Umbilical cord (tissue), 2 donors: ENCODE results near the gene WDTC1. TPM values are rescaled to one million over a fixed set of nuclear protein-coding genes. Genes with fewer than 3 reads are reported as not detected.

Source experiments
- DNase-seq: peaks from one replicate; pipeline ENCODE4 v3.0.0-alpha.2; 2015; ENCODE audit warnings: low spot score
- total RNA-seq: library from RNA; depleted of rRNA; stranded (reverse); fragments of >200 nt; gene quantifications from one replicate; pipeline ENCODE4 v1.2.3, GENCODE V29; 2014; ENCODE audit warnings: low replicate concordance; ENCODE audit not compliant: insufficient read depth

The WDTC1 gene
- total RNA-seq, 1 donor from 2014 or later = 12.8 TPM

DNA sequence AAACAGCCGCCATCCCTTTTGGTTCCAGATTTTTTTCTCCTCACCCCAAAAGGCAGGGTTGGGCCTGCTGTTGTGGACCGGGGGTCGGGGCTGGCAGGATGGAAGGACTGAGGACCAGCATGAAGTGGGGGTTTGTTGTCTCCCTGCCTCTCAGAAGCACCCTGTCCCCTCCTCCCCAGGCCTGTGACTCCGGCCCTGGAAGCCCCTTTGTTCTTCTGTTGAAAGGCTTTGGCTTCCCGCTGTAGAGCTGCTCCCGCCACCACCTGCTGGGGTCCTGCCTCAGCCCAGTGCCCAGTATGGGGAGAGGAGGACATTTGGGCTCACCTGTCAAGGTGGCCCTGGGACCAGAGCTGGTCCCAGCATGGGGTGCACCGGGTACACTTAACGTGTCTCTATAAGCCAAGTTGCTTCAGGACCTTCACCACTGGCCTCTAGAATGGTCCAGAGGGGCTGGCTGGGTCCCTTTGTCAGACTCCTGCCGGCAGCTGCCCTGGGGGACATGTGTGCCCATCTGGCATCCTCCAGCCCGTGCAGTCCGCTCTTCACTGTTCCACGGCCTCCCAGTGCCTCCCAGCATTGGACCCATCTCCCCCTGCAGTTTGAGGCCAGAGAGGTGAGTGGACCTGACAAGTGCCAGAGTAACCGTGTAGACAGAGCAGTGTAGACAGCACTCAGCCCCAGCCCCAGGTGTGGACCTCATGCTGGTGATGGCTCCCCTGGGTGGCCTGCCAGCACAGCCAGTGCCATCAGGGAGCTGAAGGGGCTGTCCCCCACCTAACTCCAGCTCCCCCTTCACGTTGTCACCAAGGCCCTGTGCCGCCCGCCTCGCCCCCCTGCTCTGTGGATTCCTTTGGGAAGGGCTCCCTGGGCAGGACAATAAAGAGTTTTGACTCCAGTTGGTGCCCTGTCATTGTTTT, 101.3 kb downstream of the WDTC1 start:
- no peak for DNase-seq

GRCh38 chr1:27336756-27337155, 102.3 kb downstream of the WDTC1 start:
- DNase-seq = no peak

GRCh38 chr1:27338751-27339150, 104.3 kb downstream of the WDTC1 start:
- DNase-seq = no peak

DNA sequence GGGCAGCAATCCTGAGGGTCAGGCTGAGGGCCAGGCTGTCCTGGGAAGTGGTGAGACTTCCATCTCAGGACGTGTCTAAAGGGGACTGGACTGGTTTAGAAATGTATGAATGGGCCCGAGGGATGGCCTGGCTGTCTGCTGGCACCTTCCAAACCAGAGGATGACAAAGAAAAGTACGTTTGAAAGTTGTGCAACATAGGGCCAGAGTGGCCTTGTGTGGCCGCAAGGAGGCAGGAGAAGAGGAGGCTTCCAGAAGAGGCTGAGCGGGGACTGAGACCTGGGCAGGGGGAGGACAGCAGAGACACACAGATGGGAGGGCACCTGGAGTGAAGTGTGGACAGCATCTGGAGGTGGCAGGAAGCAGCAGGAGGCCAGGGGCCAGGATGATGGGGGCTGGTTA, 104.8 kb downstream of the WDTC1 start:
- no peak for DNase-seq

DNA sequence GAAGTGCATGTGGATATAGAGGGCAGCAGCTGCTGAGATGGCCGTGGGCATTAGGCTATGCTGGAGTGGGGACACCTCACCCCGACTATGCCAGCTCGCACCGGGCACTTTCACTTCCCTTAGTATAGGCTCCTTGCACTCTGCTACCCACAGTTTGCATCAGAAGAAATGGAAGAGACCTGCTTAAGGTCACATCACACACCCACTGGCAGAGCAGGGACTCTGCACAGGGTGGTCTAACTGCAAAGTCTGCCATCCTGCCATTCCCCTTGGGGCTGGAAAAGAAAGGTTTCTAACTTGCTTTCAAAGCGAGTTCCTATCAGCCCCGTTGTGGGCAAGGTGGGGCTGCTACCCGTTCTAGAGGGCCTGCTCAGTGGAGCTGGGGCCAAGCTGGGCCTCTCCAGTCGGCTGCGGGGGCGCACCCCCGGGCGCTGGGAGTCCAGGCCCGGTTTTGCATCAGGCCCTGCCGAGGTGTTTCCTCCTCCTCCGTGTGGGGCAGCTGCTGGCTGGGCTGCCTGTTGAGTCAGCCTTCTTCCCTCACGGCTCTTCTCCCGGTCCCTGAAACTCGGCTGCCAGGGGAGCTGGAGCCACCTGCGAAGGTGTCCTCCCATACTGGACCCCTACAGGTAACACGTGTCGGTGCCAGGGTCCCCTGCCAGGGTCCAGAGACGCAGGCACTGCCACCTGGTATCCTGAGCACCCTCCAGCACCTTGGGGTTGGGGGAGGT, 107.3 kb downstream of the WDTC1 start, which contains the start of gene SYTL1:
SYTL1 (plus strand) TSS at position 498 of the 728 bp plus-strand sequence. CDS start 3,313 bp downstream, outside the sequence.
- DNase-seq = peak; percentile 76

- DNase-seq = no peak
These were observed 108.0 kb downstream of the WDTC1 start for GRCh38 chr1:27342391-27342777.

- DNase-seq = peak; percentile 58
These were observed 108.6 kb downstream of the WDTC1 start for GRCh38 chr1:27342778-27343638.

DNA sequence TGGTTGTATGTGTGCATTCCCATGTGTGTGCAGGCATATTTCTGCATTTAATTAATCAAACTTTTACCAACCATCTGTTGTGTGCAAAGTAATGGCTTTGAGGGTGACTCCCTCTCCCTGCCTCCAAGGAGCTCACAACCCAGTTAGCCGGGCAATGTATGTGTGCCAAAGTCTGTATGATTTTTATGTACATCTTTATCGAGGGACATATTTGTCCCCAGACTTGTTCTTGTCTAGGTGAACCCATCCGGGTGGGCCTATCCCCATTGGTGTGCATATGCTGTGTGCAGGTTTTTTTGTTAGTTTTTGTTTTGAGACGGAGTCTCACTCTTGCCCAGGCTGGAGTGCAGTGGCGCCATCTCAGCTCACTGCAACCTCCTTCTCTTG, 109.2 kb downstream of the WDTC1 start:
- DNase-seq = no peak

DNA sequence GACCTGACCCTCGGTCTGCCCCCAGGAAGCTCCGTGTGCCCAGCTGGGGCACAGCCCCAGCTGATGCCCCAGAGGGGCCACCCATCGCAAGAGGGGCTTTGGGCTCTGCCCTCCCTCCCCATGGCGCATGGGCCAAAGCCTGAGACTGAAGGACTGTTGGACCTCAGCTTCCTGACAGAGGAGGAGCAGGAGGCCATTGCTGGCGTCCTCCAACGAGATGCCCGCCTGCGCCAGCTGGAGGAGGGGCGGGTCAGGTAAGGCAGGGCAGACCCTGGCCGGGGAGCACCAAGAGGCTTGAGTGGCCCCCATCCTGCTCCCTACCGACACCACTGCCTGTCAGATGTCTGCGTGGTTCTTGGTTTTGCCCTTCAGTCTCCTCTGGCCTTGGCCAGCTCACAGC, 110.8 kb downstream of the WDTC1 start:
- DNase-seq = no peak

DNA sequence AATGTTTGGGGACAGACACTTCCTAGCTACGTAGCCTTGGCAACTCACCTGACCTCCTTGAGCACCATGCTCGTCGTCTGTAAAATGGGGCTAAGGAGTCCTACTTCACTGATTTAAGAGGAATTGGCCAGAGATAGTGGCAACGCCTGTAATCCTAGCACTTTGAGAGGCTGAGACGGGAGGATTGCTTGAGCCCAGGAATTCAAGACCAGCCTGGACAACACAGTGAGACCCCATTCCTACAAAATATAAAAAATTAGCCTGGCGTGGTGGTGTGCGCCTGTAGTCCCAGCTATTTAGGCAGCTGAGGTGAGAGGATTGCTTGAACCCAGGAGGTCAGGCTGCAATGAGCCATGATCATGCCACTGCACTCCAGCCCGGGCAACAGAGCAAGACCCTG, 111.9 kb downstream of the WDTC1 start:
- DNase-seq = no peak

- no peak for DNase-seq
These were observed 112.7 kb downstream of the WDTC1 start for GRCh38 chr1:27346991-27347624.

DNA sequence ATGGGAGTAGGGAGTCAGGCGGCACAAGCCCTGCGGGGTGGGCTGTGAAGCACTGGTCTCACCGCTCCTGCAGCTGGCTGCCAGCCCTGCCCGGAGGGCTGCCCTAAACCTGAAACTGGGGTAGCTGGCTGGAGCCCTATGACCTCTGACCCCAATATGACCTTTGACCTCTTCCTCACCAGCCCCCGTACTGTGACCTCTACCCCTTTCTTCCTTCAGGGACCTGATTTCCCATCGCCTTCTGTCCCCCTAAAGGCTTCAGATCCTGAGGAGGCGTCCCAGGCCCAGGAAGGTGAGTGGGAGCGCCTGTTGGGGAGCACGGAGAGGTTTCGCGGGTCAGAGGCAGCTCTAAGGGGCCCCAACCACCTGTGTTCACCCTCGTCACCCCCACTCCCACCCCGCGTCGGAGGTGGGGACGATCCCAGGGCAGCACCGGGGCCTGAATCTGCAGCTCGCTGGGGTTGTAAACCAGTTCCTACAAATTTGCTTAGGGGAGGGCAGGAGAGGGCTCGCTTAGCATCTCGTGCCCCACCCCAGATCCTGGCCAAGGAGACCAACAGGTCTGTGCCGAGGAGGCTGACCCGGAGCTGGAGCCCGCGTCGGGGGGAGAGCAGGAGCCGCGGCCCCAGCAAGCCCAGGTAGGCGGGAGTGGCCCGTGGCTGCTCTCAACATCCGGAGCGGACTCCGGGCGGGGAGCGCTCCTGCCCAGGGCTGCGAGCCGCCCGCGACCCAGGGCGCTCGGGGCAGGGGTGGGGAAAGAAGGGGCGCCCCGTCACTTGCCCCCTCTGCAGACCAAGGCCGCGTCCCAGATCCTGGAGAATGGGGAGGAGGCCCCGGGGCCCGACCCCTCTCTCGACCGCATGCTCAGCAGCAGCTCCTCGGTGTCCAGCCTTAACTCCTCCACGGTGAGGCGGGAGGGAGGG, 114.7 kb downstream of the WDTC1 start:
- peak; percentile 54 for DNase-seq

DNA sequence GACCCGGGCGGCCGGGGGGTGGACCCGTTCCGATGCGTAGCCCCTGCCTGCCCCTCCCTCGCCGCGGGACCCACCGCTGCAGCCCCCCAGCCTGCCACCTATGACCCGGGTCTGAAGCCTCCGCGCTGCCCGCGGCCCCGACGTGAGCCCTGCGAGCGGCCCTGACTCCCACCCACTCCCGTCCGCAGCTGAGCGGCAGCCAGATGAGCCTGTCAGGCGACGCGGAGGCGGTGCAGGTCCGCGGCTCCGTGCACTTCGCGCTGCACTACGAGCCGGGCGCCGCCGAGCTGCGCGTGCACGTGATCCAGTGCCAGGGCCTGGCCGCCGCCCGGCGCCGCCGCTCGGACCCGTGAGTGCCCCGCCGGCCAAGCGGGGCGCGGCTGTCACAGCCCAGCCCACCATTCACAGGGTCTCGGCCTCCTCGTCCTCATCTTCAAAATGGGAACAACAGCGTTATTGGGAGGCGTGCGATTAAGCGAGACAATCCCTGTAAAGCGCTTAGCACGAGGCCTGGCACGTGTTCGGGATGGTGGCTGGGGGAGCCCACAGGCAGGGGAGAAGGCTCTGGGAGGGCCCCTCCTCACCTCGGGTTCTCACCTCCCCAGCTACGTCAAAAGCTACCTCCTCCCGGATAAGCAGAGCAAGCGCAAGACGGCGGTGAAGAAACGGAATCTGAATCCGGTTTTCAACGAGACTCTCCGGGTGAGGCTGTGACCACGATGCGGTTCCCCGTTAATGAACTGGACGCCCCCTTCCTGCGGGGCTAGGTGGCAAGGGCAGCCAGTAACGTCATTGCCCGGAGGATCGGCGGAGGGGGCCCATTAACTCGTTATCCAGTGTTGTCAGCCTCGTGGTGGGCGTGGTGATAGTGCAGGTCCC, 115.6 kb downstream of the WDTC1 start:
- DNase-seq = peak; percentile 81

GRCh38 chr1:27350663-27351540, 116.5 kb downstream of the WDTC1 start:
- DNase-seq = peak; percentile 81

GRCh38 chr1:27351541-27352107, 117.2 kb downstream of the WDTC1 start:
- DNase-seq = no peak

DNA sequence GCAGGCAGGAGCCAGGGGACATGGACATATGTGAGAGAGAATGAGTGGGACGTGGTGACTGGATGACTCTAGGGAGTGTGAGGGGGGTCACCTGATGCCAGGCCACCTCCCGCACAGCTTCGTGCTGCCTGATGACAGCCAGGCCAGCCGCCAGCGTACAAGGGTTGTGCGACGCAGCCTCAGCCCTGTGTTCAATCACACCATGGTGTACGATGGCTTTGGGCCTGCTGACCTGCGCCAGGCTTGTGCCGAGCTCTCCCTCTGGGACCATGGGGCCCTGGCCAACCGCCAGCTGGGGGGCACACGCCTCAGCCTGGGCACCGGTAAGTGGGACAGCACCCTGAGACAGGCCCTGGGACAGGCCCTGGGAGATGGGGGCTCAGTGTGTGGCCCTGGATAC, 118.7 kb downstream of the WDTC1 start:
- no peak for DNase-seq

DNA sequence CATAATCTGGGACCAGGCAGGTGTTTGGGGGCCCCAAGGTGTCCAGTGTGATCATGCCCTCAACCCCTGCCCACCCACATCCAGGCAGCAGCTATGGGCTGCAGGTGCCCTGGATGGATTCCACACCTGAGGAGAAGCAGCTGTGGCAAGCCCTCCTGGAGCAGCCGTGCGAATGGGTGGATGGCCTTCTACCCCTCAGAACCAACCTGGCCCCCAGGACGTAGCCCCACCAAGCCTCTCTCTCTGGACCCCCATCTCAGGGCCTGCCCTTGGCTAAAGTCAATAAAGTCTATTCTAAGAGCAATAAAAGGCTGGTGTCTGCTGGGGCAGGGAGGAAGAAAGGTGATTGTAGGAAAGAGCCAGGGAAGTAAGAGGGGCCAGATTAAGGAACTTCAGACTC, 119.2 kb downstream of the WDTC1 start:
- no peak for DNase-seq

DNA sequence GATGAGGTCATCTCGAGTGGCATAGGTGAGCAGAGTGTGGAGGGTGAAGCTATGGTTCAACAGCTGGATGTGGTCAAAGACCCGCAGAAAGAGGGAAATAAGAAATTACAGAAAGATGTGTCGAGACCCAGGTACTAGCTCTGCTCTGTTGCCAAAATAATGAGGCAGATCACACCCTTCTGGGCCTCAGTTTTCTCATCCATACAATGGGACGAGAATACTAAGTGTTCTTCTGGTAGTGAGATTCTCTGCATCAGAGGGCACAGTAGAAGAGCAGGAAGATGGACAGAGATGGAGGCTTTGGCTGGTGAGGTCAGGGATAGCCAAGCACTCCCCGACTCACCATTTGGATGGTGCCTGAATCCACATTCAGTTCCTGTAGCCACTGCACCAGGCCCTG, 121.3 kb downstream of the WDTC1 start:
- no peak for DNase-seq
